ES-I3 (cell line): Measurements from ENCODE around the gene ID1.
"Not testable (repeated sequence)": the region's sequence is repeated elsewhere in the genome, so short reads cannot be mapped to it uniquely, and the experiment has no call there.

Source experiments
- H3K36me3 ChIP-seq: 2 replicates; pipeline ENCODE4 v1.6.1; 2013; ENCODE audit warnings: mild to moderate bottlenecking, low read length, control low read depth, moderate library complexity; ENCODE audit not compliant: insufficient read depth
- H3K4me1 ChIP-seq: 2 replicates; pipeline ENCODE4 v1.6.1; 2013; ENCODE audit warnings: mild to moderate bottlenecking, control low read depth, low read length; ENCODE audit not compliant: insufficient read depth
- H3K9ac ChIP-seq: 2 replicates; pipeline ENCODE4 v1.6.1; 2013; ENCODE audit warnings: low read depth, mild to moderate bottlenecking, low read length, moderate library complexity
- H3K9me3 ChIP-seq: 2 replicates; pipeline ENCODE4 v1.6.1; 2013; ENCODE audit warnings: mild to moderate bottlenecking, low read length, moderate library complexity; ENCODE audit not compliant: control insufficient read depth, insufficient read depth

ID1 gene

GRCh38 chr20:31626534-31626933 lies 21.4 kb downstream of the ID1 start:
- not testable (repeated sequence) for H3K36me3 ChIP-seq, H3K4me1 ChIP-seq, H3K9me3 ChIP-seq, H3K9ac ChIP-seq

DNA sequence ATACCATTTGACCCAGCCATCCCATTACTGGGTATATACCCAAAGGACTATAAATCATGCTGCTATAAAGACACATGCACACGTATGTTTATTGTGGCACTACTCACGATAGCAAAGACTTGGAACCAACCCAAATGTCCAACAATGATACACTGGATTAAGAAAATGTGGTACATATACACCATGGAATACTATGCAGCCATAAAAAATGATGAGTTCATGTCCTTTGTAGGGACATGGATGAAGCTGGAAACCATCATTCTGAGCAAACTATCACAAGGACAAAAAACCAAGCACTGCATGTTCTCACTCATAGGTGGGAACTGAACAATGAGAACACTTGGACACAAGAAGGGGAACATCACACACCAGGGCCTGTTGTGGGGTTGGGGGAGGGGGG lies 23.0 kb downstream of the ID1 start:
- H3K9me3 ChIP-seq, H3K9ac ChIP-seq, H3K36me3 ChIP-seq, H3K4me1 ChIP-seq: not testable (repeated sequence)

- H3K9me3 ChIP-seq = no peaks in the 10 kb centered on the region
- no peaks in the 10 kb centered on the region for H3K4me1 ChIP-seq
- no peaks in the 10 kb centered on the region for H3K36me3 ChIP-seq
- no peak overlapping the region for H3K9ac ChIP-seq
These were observed 25.2 kb downstream of the ID1 start for GRCh38 chr20:31630187-31630790.

- no peak overlapping the region for H3K9ac ChIP-seq
These were observed 27.7 kb downstream of the ID1 start for GRCh38 chr20:31632548-31633338.

DNA sequence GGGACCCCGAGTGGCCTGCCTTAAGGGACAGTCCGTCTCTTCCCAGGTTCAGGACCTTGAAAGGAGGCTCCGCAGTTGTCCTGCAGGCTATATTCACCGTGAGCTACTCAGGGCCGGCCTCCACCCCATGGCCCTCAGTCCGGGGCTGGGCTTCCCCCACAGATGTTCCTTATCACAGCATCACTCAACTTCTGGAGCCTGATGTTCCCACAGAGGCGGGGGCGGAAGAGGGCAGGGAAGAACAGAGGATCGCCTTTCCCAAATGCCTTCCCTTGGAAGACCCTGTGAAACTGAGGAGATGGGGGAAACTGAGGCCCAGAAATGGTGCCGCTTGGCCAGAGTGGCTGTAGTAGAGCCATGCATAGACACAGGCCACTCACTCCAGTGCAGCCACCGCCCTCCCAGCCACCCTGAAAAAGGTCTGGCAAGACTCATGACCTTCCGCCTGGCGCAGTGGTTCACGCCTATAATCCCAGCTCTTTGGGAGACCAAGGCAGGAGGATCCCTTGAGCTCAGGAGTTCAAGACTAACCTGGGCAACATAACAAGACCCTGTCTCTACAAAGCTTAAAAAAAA lies 28.3 kb downstream of the ID1 start:
- Histone ChIP-seq H3K9me3 (no peaks in the 10 kb centered on the region), H3K36me3 (no peaks in the 10 kb centered on the region), H3K9ac (no peak overlapping the region), H3K4me1 (peaks cover 3% of the 10 kb centered on the region; the same call in 1 of the 2 replicates)

More at GRCh38 chr20:31632548-31633338, 27.7 kb downstream of the ID1 start:
- Histone ChIP-seq H3K9me3 (no peaks in the 10 kb centered on the region), H3K4me1 (no peaks in the 10 kb centered on the region), H3K36me3 (no peaks in the 10 kb centered on the region)

GRCh38 chr20:31637660-31638059 lies 32.6 kb downstream of the ID1 start, which contains the start of gene COX4I2:
COX4I2 (plus strand) TSS chr20:31637912; CDS start chr20:31639018, 1,106 bp downstream.
- H3K9me3 ChIP-seq = no peaks in the 10 kb centered on the region
- no peaks in the 10 kb centered on the region for H3K36me3 ChIP-seq
- peaks cover 3% of the 10 kb centered on the region; the same call in 1 of the 2 replicates for H3K4me1 ChIP-seq
- peak within 1 kb of the TSS; percentile 21; the same call in 1 of the 2 replicates for H3K9ac ChIP-seq

DNA sequence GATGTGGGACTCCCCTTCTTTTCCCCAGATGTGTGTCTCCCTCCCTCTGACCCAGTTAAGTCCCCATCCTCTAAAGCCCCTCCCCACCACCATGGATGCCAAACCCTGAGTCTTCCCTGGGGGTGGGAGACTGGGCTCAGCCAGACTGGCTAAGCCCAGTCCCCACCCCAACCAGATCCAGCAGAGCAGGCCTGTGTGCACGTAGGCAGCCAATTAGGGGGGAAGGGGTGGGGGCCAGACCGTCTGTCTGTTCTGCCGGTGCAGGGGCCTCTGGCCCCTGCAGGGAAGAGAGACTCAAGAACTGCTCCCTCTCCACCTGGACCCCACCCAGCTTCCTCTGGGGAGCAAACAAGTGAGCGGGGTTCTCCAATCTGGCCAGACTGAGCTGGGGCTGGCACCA lies 33.2 kb downstream of the ID1 start:
- Histone ChIP-seq H3K36me3 (no peaks in the 10 kb centered on the region), H3K9ac (no peak overlapping the region), H3K9me3 (no peaks in the 10 kb centered on the region), H3K4me1 (peaks cover 3% of the 10 kb centered on the region; the same call in 1 of the 2 replicates)

GRCh38 chr20:31638816-31639215 lies 33.7 kb downstream of the ID1 start:
- H3K36me3 ChIP-seq = no peaks in the 10 kb centered on the region
- peaks cover 3% of the 10 kb centered on the region; the same call in 1 of the 2 replicates for H3K4me1 ChIP-seq
- H3K9ac ChIP-seq = no peak overlapping the region
- no peaks in the 10 kb centered on the region for H3K9me3 ChIP-seq

GRCh38 chr20:31640259-31640658 lies 35.2 kb downstream of the ID1 start:
- Histone ChIP-seq H3K9ac (no peak overlapping the region), H3K4me1 (peaks cover 3% of the 10 kb centered on the region; the same call in 1 of the 2 replicates)

GRCh38 chr20:31641391-31641790 lies 36.3 kb downstream of the ID1 start:
- Histone ChIP-seq H3K4me1 (peaks cover 3% of the 10 kb centered on the region; the same call in 1 of the 2 replicates), H3K9ac (no peak overlapping the region), H3K36me3 (no peaks in the 10 kb centered on the region), H3K9me3 (no peaks in the 10 kb centered on the region)

More at GRCh38 chr20:31640259-31640658, 35.2 kb downstream of the ID1 start:
- no peaks in the 10 kb centered on the region for H3K36me3 ChIP-seq
- no peaks in the 10 kb centered on the region for H3K9me3 ChIP-seq

GRCh38 chr20:31642837-31643236 lies 37.7 kb downstream of the ID1 start:
- Histone ChIP-seq H3K4me1 (peaks cover 3% of the 10 kb centered on the region; the same call in 1 of the 2 replicates), H3K9me3 (no peaks in the 10 kb centered on the region), H3K36me3 (no peaks in the 10 kb centered on the region), H3K9ac (no peak overlapping the region)

GRCh38 chr20:31643522-31643921 lies 38.4 kb downstream of the ID1 start:
- Histone ChIP-seq H3K9ac (no peak overlapping the region), H3K36me3 (no peaks in the 10 kb centered on the region), H3K4me1 (no peaks in the 10 kb centered on the region), H3K9me3 (no peaks in the 10 kb centered on the region)

DNA sequence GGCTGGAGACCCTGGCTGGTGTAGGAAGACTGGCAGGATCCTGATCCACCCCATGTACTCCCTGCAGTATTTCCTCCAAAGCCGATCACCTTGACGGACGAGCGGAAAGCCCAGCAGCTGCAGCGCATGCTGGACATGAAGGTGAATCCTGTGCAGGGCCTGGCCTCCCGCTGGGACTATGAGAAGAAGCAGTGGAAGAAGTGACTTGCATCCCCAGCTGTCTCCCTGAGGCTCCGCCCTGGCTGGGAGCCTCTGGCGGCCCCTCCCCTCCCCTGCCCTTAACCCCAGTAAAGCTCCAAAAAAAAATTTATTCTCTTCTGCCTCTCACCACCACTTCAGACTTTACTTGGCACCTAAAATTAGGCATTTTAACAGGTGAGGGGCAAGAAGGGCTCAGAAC lies 39.6 kb downstream of the ID1 start:
- H3K9ac ChIP-seq = no peak overlapping the region

GRCh38 chr20:31648104-31648503 lies 43.0 kb downstream of the ID1 start:
- not testable (repeated sequence) for H3K9ac ChIP-seq, H3K4me1 ChIP-seq, H3K36me3 ChIP-seq, H3K9me3 ChIP-seq

More for the DNA sequence above, 39.6 kb downstream of the ID1 start:
- no peaks in the 10 kb centered on the region for H3K36me3 ChIP-seq
- no peaks in the 10 kb centered on the region for H3K4me1 ChIP-seq
- H3K9me3 ChIP-seq = no peaks in the 10 kb centered on the region
